ENCODE results near the gene CCNE1. TPM values are rescaled to one million over a fixed set of nuclear protein-coding genes. Genes with fewer than 3 reads are reported as not detected.
A peak's percentile ranks its signal among the peaks of the same experiment; 100 is the strongest.

Gene CCNE1
- total and polyA plus RNA-seq, 10 of the 15 experiments (the other 5 are each of a cell fraction or from before 2014, with no cell fraction given) = 6.3 to 44.2 (median 35.8) TPM

DNA sequence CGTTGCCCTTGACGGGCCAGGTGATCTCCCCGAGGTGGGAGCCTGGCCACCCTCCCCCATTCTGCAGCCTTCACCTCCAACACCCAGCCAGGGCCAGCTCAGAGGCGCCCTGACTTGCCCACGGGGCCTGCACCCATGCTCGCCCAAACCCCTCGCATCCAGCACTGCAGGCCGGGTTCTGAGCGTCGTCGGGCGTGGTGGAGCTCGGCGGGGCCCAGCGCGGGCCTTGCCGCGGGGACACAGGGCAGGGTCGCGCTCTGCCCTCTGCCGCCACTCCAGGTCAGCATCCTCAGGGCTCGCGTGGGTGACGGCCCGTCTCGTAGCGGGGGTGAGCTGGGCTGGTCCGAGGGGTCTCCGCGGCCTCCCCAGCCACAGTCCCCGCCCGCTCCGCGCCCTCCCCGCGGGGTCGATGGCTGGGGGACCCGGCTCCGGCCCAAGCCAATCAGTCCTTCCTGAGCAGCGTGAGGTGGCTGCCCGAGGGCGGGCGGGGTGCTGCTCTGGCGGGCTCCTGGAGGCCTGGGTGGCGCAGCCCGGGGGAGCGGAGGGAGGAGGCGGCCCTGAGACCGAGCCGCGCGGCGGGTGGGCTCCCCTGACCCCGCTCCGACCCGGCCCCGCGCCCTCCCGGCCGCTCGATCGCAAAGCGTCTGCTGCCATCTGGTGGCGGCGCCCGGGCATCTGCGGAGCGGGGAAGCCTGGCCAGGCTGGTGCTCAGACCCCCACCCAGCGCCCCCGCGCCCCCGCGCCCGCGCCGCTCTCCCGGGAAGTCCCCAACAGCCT is 61.4 kb downstream of the CCNE1 start (continued):
- TF ChIP-seq, protein P1, sequence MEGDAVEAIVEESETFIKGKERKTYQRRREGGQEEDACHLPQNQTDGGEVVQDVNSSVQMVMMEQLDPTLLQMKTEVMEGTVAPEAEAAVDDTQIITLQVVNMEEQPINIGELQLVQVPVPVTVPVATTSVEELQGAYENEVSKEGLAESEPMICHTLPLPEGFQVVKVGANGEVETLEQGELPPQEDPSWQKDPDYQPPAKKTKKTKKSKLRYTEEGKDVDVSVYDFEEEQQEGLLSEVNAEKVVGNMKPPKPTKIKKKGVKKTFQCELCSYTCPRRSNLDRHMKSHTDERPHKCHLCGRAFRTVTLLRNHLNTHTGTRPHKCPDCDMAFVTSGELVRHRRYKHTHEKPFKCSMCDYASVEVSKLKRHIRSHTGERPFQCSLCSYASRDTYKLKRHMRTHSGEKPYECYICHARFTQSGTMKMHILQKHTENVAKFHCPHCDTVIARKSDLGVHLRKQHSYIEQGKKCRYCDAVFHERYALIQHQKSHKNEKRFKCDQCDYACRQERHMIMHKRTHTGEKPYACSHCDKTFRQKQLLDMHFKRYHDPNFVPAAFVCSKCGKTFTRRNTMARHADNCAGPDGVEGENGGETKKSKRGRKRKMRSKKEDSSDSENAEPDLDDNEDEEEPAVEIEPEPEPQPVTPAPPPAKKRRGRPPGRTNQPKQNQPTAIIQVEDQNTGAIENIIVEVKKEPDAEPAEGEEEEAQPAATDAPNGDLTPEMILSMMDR (IDR thresholded peaks at IDR 0.05 in 2 of 3, conservative IDR thresholded peaks at IDR 0.05 in 1 of 3; ENCODE audit: control insufficient read depth in 2 of 3, extremely low read depth in 1 of 3, insufficient read depth in 1 of 3, low read depth in 3 of 3, low read length in 3 of 3) = peak; percentile 65 to 74 (median 67); a peak in 5 of 6 replicates
- TF ChIP-seq ZNF622 (IDR thresholded peaks at IDR 0.05) (no peak), ZNF274 (IDR thresholded peaks at IDR 0.05; ENCODE audit: insufficient read depth, insufficient read length) (no peak), SMC3 (IDR thresholded peaks at IDR 0.05; ENCODE audit: borderline replicate concordance, low read length) (peak; percentile 79), TCF7 (IDR thresholded peaks at IDR 0.05; ENCODE audit: borderline replicate concordance) (no peak), BACH1 (IDR thresholded peaks at IDR 0.05; ENCODE audit: borderline replicate concordance) (no peak)

Other genes with a start within 250 kb of the CCNE1 start
- gene POP4, start 205.7 kb upstream of the CCNE1 start, total RNA-seq (2014; rRNA removed) = 128 and 132 TPM in 2 replicates
- gene POP4, start 205.7 kb upstream of the CCNE1 start, total RNA-seq (2014; rRNA removed; fragmentation: Illumina TruSeq; extraction: Trizol) = 108 and 114 TPM in 2 replicates
- 85.1 and 93.5 TPM in 2 replicates for gene POP4, start 205.7 kb upstream of the CCNE1 start, total RNA-seq (2021)
- gene POP4, start 205.7 kb upstream of the CCNE1 start, polyA plus RNA-seq (2011; rRNA removed) = 118 and 132 TPM in 2 replicates
- gene POP4, start 205.7 kb upstream of the CCNE1 start, polyA plus RNA-seq (2014; fragmentation: Illumina TruSeq; extraction: Trizol) = 113 and 118 TPM in 2 replicates
- 10 to 100 TPM; 52.1 to 76.6 TPM for gene POP4, start 205.7 kb upstream of the CCNE1 start, polyA plus RNA-seq (2014; fragmentation: Nextera tagmentation; extraction: Ambion mirVana)
- gene POP4, start 205.7 kb upstream of the CCNE1 start, polyA plus RNA-seq (2014; rRNA removed) = 118 and 129 TPM in 2 replicates
- gene POP4, start 205.7 kb upstream of the CCNE1 start, polyA plus RNA-seq (2016; fragmentation: Nextera tagmentation; extraction: Ambion mirVana) = 100 to 1,000 TPM; 225 to 231 TPM
- 18.6 and 20.2 TPM in 2 replicates for gene PLEKHF1, start 146.5 kb upstream of the CCNE1 start, total RNA-seq (2014; rRNA removed)
- 2.5 and 4.0 TPM in 2 replicates for gene PLEKHF1, start 146.5 kb upstream of the CCNE1 start, total RNA-seq (2014; rRNA removed; fragmentation: Illumina TruSeq; extraction: Trizol)
- 17.6 and 19.1 TPM in 2 replicates for gene PLEKHF1, start 146.5 kb upstream of the CCNE1 start, total RNA-seq (2021)
- gene PLEKHF1, start 146.5 kb upstream of the CCNE1 start, polyA plus RNA-seq (2011; rRNA removed) = 6.0 and 15.8 TPM in 2 replicates
- gene PLEKHF1, start 146.5 kb upstream of the CCNE1 start, polyA plus RNA-seq (2014; fragmentation: Illumina TruSeq; extraction: Trizol) = 0.19 and 2.4 TPM in 2 replicates
- gene PLEKHF1, start 146.5 kb upstream of the CCNE1 start, polyA plus RNA-seq (2014; fragmentation: Nextera tagmentation; extraction: Ambion mirVana) = under 1 TPM; 0.10 to 0.31 TPM
- 20.3 and 23.0 TPM in 2 replicates for gene PLEKHF1, start 146.5 kb upstream of the CCNE1 start, polyA plus RNA-seq (2014; rRNA removed)
- gene PLEKHF1, start 146.5 kb upstream of the CCNE1 start, polyA plus RNA-seq (2016; fragmentation: Nextera tagmentation; extraction: Ambion mirVana) = 10 to 100 TPM; 14.8 to 19.5 TPM
- 20.4 and 21.9 TPM in 2 replicates for gene C19orf12, start 96.7 kb upstream of the CCNE1 start, total RNA-seq (2014; rRNA removed)
- 10.6 and 12.8 TPM in 2 replicates for gene C19orf12, start 96.7 kb upstream of the CCNE1 start, total RNA-seq (2014; rRNA removed; fragmentation: Illumina TruSeq; extraction: Trizol)
- gene C19orf12, start 96.7 kb upstream of the CCNE1 start, total RNA-seq (2021) = 20.9 and 21.6 TPM in 2 replicates
- 23.5 and 24.9 TPM in 2 replicates for gene C19orf12, start 96.7 kb upstream of the CCNE1 start, polyA plus RNA-seq (2011; rRNA removed)
- gene C19orf12, start 96.7 kb upstream of the CCNE1 start, polyA plus RNA-seq (2014; fragmentation: Illumina TruSeq; extraction: Trizol) = 8.2 and 12.5 TPM in 2 replicates
- 1 to 10 TPM; 2.3 to 6.6 TPM for gene C19orf12, start 96.7 kb upstream of the CCNE1 start, polyA plus RNA-seq (2014; fragmentation: Nextera tagmentation; extraction: Ambion mirVana)
- gene C19orf12, start 96.7 kb upstream of the CCNE1 start, polyA plus RNA-seq (2014; rRNA removed) = 19.6 and 22.6 TPM in 2 replicates
- gene C19orf12, start 96.7 kb upstream of the CCNE1 start, polyA plus RNA-seq (2016; fragmentation: Nextera tagmentation; extraction: Ambion mirVana) = 10 to 100 TPM; 20.0 to 20.5 TPM
- 45.0 and 53.7 TPM in 2 replicates for gene URI1, start 130.2 kb downstream of the CCNE1 start, total RNA-seq (2014; rRNA removed)
- 71.5 and 72.2 TPM in 2 replicates for gene URI1, start 130.2 kb downstream of the CCNE1 start, total RNA-seq (2014; rRNA removed; fragmentation: Illumina TruSeq; extraction: Trizol)
- gene URI1, start 130.2 kb downstream of the CCNE1 start, total RNA-seq (2021) = 59.3 and 63.8 TPM in 2 replicates
- 94.2 and 131 TPM in 2 replicates for gene URI1, start 130.2 kb downstream of the CCNE1 start, polyA plus RNA-seq (2011; rRNA removed)
- 72.5 and 91.8 TPM in 2 replicates for gene URI1, start 130.2 kb downstream of the CCNE1 start, polyA plus RNA-seq (2014; fragmentation: Illumina TruSeq; extraction: Trizol)
- gene URI1, start 130.2 kb downstream of the CCNE1 start, polyA plus RNA-seq (2014; fragmentation: Nextera tagmentation; extraction: Ambion mirVana) = 10 to 100 TPM; 19.6 to 30.4 TPM
- 48.1 and 50.8 TPM in 2 replicates for gene URI1, start 130.2 kb downstream of the CCNE1 start, polyA plus RNA-seq (2014; rRNA removed)
- gene URI1, start 130.2 kb downstream of the CCNE1 start, polyA plus RNA-seq (2016; fragmentation: Nextera tagmentation; extraction: Ambion mirVana) = 10 to 100 TPM; 15.2 to 16.8 TPM